Ascending aorta (tissue), 2 donors: ENCODE data around the gene RGS19. TPM values are rescaled to one million over a fixed set of nuclear protein-coding genes. Genes with fewer than 3 reads are reported as not detected.

Source experiments
- DNase-seq, 2 donors: peaks; one replicate each; pipeline ENCODE4 v3.0.0-alpha.2; 2019; ENCODE audit warnings: low spot score in 2 of 2
- H3K27ac ChIP-seq, 2 donors: fragments of 200-600 bp; sonication (generic); one replicate each; pipeline ENCODE4 v1.5.1; 2016 to 2017; ENCODE audit warnings: mild to moderate bottlenecking in 1 of 2
- H3K27me3 ChIP-seq: fragments of 200-600 bp; sonication (generic); one replicate; pipeline ENCODE4 v1.5.1; 2017
- H3K36me3 ChIP-seq, 2 donors: fragments of 200-600 bp; sonication (generic); one replicate each; pipeline ENCODE4 v1.5.1; 2016
- H3K4me1 ChIP-seq, 2 donors: fragments of 200-600 bp; sonication (generic); one replicate each; pipeline ENCODE4 v1.5.1; 2016 to 2017; ENCODE audit warnings: mild to moderate bottlenecking in 1 of 2
- H3K4me3 ChIP-seq, 2 donors: fragments of 200-600 bp; sonication (generic); one replicate each; pipeline ENCODE4 v1.5.1; 2016 to 2017; ENCODE audit warnings: mild to moderate bottlenecking in 1 of 2
- H3K9me3 ChIP-seq, 2 donors: fragments of 200-600 bp; sonication (generic); one replicate each; pipeline ENCODE4 v1.5.1; 2016
- intact Hi-C: fragments of 100-400 bp; cut with DNase I; formaldehyde crosslinking; loops from one replicate; pipeline ENCODE4 v1.15.1; 2023
- total RNA-seq: library from RNA; depleted of rRNA; stranded (reverse); fragments of >200 nt; gene quantifications from one replicate; pipeline ENCODE4 v1.1.0, GENCODE V29; 2016
- TF ChIP-seq, protein P1 (sequence below), 3 experiments: fragments of 200-600 bp in 2 of 3; fragments of 450-650 bp in 1 of 3; sonication (generic) in 2 of 3; IDR thresholded peaks; one replicate each; pipeline ENCODE4 v1.5.1; 2016 to 2019; ENCODE audit warnings: antibody characterized with exemption in 3 of 3, mild to moderate bottlenecking in 1 of 3, moderate library complexity in 1 of 3

The RGS19 gene
- total RNA-seq, 1 donor from 2014 or later, result 109 TPM

DNA sequence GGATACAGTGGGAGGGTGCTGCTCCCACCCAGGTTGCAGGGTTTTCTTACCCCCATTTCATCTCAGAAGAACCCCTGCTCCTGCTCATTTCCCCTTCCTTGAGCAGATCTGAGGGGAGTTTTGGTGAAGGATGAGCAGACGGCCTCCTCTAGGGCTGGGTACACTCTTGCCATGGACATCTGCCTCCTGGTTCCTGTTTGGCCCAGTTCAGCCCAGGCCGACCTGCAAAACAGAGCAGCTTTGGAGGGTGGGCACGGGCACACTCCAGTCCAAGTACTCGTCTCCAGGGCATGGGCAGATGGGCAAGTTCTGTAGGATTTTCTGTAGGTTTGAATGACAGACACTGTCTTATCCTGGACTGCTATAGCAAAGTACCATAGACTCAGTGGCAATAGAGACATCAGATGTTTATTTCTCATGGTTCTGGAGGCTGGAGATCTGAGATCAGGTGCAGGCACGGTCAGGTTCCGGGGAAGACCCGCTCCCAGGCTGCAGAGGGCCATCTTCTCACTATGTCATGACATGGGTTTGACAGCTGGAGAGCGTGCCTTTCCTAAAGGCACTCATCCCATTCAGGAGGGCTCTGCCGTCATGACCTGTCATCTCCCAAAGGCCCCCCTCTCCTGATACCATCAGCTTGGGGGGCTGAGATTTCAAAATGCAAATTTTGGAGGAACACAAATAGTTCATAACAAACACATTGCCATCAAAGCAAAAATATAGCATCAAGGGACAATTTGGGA, 21.8 kb upstream of the RGS19 start:
- intact Hi-C loops, result no loop called here
- no peak for DNase-seq
- H3K4me3 ChIP-seq, result no peak overlapping the region
- no peaks in the 10 kb centered on the region for H3K9me3 ChIP-seq
- TF ChIP-seq, protein P1, sequence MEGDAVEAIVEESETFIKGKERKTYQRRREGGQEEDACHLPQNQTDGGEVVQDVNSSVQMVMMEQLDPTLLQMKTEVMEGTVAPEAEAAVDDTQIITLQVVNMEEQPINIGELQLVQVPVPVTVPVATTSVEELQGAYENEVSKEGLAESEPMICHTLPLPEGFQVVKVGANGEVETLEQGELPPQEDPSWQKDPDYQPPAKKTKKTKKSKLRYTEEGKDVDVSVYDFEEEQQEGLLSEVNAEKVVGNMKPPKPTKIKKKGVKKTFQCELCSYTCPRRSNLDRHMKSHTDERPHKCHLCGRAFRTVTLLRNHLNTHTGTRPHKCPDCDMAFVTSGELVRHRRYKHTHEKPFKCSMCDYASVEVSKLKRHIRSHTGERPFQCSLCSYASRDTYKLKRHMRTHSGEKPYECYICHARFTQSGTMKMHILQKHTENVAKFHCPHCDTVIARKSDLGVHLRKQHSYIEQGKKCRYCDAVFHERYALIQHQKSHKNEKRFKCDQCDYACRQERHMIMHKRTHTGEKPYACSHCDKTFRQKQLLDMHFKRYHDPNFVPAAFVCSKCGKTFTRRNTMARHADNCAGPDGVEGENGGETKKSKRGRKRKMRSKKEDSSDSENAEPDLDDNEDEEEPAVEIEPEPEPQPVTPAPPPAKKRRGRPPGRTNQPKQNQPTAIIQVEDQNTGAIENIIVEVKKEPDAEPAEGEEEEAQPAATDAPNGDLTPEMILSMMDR (IDR thresholded peaks at IDR 0.05), result no peak
- H3K36me3 ChIP-seq, result no peaks in the 10 kb centered on the region
- H3K4me1 ChIP-seq, result no peaks in the 10 kb centered on the region
- no peak overlapping the region for H3K27ac ChIP-seq
- peaks cover 4% of the 10 kb centered on the region for H3K27me3 ChIP-seq

DNA sequence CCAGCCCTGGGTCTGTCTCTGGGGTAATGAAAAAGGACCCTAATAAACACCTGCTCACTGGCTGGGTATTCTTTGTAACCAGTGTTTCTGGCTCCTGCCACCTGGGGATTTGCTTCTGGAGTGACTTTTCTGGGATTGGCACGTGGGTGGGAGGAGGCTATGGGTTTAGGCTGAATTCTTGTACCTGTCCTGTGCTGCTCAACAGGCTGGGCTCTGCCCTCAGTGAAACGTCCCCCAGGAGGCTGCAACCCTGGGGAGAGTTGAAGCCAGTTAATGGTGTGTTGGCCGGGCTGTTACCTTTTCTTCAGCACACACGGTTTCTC, 21.2 kb upstream of the RGS19 start:
- Histone ChIP-seq H3K27ac (no peak overlapping the region), H3K9me3 (no peaks in the 10 kb centered on the region), H3K36me3 (no peaks in the 10 kb centered on the region), H3K4me3 (no peak overlapping the region), H3K27me3 (peaks cover 4% of the 10 kb centered on the region), H3K4me1 (no peaks in the 10 kb centered on the region)
- no peak for DNase-seq
- intact Hi-C loops, result no loop called here
- TF ChIP-seq, protein P1 (IDR thresholded peaks at IDR 0.05), result no peak

DNA sequence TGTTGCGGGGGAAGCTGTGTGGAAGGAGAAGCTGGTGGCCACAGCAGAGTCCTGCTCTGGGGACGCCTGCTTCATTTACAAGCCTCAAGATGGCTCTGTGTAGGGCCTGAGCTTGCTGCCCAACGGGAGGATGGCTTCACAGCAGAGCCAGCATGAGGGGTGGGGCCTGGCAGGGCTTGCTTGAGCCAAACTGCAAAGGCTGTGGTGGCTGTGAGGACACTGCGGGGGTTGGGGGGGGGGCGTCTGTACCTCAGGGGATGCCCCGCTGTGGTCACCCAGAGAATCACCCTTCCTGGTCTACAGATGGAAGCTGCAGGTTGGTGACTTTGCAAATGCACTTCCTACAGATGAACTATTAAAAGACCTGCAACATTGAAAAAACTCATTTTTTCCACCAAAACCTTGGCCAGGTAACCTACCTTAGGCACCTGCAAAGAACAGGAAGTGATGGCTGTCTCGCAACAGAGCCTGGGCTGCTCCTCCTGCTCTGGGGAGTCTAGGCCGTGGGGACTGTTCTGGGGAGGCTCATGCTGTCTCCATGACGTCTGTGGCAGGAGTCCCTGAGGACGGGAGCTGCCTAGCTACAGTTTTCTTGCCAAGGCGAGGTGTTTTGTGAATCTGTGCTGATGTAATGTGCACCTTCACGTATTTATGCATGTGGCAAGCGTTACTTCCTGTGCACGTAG, 20.7 kb upstream of the RGS19 start:
- intact Hi-C loops, result no loop called here
- H3K27me3 ChIP-seq, result peaks cover 4% of the 10 kb centered on the region
- no peak overlapping the region for H3K27ac ChIP-seq

DNA sequence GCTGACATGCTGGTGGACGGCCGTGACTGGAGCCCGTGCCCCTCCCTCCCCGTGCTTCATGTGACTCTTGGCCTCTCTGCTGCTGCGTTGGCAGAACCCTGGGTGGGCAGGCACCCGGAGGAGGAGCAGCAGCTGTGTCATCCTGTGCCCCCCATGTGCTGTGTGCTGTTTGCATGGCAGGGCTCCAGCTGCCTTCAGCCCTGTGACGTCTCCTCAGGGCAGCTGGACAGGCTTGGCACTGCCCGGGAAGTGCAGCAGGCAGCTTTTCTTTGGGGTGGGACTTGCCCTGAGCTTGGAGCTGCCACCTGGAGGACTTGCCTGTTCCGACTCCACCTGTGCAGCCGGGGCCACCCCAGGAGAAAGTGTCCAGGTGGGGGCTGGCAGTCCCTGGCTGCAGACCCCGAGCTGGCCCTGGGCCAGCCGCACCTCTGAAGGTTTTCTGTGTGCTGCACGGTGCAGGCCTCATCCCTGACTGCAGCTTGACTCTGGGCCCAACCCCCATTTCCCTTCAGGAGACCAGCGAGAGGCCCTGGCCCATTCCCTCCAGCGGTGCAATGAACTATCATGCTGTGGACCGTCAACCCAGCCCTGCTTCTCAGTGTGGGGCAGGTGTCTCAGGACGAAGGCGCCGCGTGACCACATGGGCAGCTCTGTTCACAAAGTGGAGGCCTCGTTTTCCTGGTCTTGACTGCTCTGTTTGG, 19.9 kb upstream of the RGS19 start:
- no peak overlapping the region for H3K27ac ChIP-seq
- H3K27me3 ChIP-seq, result peaks cover 4% of the 10 kb centered on the region
- no peaks in the 10 kb centered on the region for H3K9me3 ChIP-seq
- H3K4me1 ChIP-seq, result no peaks in the 10 kb centered on the region
- TF ChIP-seq, protein P1 (IDR thresholded peaks at IDR 0.05), result no peak
- no peak overlapping the region for H3K4me3 ChIP-seq
- DNase-seq, result no peak
- intact Hi-C loops, result no loop called here
- H3K36me3 ChIP-seq, result no peaks in the 10 kb centered on the region

More for the DNA sequence above, 20.7 kb upstream of the RGS19 start:
- Histone ChIP-seq H3K9me3 (no peaks in the 10 kb centered on the region), H3K4me1 (no peaks in the 10 kb centered on the region), H3K36me3 (no peaks in the 10 kb centered on the region), H3K4me3 (no peak overlapping the region)
- TF ChIP-seq, protein P1 (IDR thresholded peaks at IDR 0.05), result no peak
- no peak for DNase-seq

DNA sequence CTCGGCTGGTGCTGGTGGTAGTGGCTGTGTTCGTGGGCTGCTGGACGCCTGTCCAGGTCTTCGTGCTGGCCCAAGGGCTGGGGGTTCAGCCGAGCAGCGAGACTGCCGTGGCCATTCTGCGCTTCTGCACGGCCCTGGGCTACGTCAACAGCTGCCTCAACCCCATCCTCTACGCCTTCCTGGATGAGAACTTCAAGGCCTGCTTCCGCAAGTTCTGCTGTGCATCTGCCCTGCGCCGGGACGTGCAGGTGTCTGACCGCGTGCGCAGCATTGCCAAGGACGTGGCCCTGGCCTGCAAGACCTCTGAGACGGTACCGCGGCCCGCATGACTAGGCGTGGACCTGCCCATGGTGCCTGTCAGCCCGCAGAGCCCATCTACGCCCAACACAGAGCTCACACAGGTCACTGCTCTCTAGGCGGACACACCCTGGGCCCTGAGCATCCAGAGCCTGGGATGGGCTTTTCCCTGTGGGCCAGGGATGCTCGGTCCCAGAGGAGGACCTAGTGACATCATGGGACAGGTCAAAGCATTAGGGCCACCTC, 19.2 kb upstream of the RGS19 start:
- H3K27me3 ChIP-seq, result peaks cover 4% of the 10 kb centered on the region
- H3K4me3 ChIP-seq, result no peak overlapping the region
- TF ChIP-seq, protein P1 (IDR thresholded peaks at IDR 0.05), result no peak
- H3K9me3 ChIP-seq, result no peaks in the 10 kb centered on the region
- DNase-seq, result no peak
- intact Hi-C loops, result no loop called here
- no peak overlapping the region for H3K27ac ChIP-seq
- H3K36me3 ChIP-seq, result no peaks in the 10 kb centered on the region
- H3K4me1 ChIP-seq, result no peaks in the 10 kb centered on the region
